GM19240 (cell line): Measurements from ENCODE around the gene SUPT4H1.
A peak's percentile ranks its signal among the peaks of the same experiment; 100 is the strongest.
"Not testable (repeated sequence)": the region's sequence is repeated elsewhere in the genome, so short reads cannot be mapped to it uniquely, and the experiment has no call there.

ENCODE experiments used
- DNase-seq: peaks from one replicate; pipeline ENCODE4 v3.0.0; 2011; ENCODE audit warnings: low spot score; ENCODE audit not compliant: insufficient read length

Gene SUPT4H1

DNA sequence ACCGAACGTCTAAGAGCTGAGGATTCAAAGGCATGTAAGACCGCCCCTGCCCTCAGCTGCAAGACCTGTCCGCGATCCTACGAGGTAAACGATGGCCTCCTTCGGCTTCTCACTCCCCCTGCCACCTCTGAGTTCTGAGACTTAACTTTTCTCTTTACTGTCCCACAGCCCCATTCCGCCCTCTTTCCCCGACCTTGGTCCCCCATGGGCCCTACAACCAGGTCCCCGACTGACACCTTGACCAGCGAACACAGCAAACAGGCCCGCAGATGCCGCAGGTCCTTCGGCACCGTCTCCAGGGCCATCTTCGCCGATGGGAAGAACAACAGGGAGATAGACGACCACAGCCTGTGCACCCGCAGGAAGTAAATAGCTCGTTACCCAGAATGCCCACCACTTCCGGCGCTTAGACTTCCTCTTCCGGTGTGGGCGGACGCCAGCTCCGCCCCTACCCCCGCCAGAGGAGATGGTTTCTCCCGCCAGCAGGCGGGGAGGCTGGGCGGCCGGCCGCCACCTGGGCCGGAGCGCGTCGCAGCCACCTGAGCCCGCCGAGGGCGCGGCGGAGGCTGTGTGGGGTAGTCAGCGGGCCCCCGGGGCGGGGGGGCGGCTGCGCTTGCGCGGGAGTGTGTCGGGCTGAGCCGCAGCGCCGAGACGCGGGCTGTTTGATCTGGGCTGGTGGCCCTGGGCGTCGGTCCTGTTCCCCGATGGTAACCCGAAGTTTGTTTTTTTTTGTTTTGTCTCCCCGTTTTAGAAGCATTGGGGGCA is at the start of gene SUPT4H1:
TSS of gene SUPT4H1 (minus strand) at position 371 of the 765 bp plus-strand sequence. CDS start at position 305, 66 bp downstream.
- DNase-seq = peak; percentile 80

DNA sequence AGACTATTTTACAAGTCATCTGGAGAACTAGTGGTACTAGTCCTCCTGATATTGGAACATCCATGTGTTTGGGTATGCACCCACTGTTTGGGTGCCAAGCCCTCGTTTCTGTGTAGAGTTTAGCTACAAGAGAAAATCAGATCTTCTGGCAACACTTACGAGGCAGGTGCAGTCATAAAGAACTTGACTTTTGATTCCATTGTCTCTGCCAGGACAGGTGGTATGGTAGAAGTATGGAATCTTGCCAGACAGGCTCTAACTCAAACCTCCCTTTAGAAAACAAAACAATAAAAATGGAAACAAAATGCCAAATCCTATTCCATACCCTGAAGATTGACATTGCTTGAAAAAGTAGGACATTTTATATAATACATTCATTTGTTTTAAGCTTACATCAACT is 49.3 kb upstream of the SUPT4H1 start:
- no peak for DNase-seq

DNA sequence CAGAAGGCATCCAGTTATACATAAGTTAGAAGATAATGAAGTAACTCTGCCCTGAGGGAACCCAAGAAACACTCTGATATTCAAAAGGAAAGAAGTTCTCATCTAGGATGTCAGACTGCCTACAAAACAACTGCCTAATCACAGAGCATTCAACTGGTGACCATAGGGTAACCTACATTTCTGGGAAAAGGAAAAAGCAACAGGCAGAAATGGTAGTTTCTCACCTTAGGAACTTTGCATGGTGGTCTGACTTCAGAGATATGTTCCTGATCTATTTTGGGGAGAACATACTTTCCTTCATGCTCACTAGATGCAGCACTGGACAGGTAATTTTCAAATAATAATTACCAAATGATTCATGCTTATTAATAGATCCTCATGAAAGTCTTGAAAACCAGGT is 48.8 kb upstream of the SUPT4H1 start:
- no peak for DNase-seq

DNA sequence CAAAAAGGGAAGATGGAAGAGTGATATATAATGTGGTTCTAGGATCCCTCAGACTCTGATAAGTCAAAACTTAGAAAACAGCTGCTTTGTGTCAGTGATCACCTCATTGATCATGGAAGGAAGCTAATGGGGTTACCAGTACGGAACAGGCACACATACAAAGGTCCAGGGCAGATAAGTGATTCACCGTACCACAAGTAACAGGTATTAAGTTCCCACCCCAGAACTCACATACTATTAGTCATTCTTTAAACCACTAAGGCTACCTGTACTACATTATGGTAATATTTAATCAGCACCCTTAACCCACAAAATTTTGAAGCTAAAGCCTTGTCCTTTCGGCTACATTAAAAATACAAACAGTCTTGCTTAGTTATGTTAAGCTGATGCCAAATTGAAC is 48.0 kb upstream of the SUPT4H1 start:
- DNase-seq = no peak

DNA sequence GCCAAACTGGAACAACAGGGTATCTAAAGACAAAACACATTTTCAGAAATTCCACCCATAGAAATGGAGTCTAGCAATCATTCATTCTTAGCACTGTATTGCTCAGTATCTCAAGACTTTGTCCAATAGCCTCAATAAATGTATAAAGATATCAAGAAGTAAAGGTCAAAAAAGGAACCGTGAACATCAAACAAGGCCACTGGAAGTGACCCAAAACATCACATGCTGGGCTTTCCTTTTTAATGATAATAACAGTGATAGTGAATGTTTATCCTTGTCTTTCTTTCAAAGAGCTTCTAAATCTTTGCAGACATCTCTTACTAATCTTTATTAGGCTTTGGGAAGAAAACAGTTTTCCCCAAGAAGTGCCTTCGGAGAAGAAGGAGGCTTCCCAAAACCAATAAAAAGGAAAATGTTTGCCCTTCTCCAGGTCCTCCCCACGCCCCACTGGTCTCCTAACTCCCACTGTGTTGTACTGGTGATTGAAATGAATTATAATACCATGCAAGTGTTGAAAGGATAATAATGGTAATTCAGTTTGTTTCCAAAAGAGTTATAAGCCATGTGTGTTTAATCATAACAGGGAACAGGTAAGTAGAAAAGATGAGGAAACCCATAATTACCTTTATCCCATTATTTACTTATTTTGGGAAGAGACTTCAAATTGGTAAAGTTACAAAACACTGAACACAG is 46.7 kb upstream of the SUPT4H1 start:
- DNase-seq = no peak

DNA sequence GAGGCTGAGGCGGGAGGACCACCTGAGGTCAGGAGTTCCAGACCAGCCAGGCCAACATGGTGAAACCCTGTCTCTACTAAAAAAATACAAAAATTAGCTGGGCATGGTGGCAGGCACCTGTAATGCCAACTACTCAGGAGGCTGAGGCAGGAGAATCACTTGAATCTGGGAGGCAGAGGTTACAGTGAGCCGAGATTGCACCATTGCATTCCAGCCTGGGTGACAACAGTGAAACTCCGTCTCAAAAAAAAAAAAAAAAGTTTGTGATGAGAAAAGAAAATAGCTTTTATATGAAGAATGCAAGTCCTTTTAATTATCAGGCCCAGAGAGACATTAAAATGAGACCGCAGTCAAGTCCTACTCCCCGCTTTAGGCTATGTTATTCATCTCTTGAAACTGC is 45.4 kb upstream of the SUPT4H1 start:
- not testable (repeated sequence) for DNase-seq

DNA sequence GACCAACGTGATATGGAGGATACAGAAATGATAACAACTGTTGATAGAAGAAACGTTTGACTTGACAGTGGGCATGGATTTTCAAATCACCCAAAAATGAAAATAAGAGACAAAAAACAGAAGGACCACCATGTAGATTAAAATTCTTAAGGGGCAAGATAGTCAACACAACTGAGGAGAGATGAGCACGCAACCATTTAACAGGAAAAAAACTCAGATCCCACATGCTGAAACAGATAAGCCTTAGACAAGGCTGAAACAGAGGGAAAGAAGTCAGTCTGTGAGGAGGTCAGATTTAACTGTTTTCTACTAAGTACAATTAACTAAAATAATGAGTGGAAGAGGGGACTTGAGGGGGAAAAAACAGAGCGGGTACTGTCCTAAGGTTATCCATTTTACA is 44.2 kb upstream of the SUPT4H1 start:
- DNase-seq = no peak

DNA sequence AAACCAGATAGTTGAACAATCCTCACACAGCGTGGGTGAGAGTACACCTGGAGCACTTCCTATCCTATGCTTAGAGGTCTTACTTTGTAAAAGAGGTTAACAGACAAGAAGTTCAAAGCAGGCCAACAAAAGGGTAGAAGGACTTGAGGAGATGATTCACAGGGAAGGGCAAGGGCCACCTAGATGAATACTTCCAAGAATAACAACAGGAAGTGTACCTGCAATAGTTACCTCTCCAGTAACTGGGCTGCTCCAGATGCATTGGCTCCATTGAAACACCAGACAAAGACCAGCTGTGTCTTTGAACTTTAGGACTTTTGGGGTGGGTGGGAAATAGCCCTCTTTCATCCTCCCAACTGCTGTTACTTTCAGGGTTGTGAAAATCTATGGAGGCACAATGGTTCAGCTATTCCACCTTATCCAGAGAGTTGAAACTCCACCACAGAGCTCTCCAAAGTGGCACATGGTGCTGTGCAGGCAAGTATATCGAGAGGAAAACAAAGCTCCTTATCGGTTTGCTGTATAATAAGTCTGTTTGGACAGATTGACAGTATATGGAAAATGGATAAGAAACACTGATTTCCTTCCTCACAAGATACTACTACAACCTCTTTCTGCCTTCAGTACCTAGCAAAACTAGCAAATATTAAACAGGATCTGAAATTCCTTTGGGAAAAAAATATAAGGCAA is 42.7 kb upstream of the SUPT4H1 start:
- no peak for DNase-seq

DNA sequence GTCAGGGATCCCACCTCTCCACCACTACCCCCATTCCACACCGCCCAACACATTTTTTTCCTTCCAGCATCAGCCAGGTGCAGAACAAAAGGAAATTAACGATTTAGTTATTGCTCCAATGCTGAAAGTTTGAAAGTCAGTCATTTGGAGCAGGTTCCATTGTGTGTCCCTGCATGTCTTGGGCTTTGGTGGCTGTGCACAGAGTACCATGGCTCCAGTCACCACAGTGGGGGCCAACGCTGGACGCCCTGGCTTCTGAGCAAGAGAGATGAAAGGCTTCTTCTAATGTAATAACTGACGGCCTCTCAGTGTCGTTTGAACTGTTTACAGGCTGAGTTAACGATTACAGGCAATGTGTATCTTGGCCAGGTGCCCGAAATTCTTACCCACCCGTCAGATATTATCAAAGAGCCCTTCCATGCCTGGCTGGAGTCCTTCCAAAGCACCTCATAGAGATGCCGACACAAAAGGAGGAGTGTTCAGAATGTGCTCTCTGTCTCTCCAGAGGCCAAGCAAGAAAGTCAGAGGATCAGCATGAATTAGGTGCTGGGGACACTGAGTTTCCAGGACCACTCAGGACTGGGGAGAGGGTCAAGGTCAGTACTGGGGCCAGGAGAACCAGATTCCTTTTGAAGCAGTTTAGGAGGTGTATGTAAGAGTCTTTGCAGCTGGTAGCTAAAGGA is 39.4 kb upstream of the SUPT4H1 start:
- no peak for DNase-seq

DNA sequence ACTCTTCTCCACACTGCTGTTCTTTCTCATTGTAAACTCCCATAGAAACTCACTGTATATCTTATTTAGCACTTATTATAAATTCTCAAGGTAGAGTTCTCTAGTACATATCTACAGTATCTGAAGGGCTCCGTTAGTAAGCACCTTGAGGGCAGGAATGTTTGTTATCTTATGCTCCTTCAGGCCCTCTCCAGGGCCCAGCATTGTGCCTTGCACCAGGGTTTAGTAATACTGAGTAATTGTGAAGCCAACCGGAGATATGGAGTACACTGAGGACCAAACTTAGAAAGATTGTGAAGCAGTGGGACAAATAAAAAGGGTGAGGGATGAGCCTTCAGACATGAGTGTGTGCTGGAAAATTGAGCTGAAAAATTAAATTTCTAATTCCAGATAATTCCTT is 38.9 kb upstream of the SUPT4H1 start:
- no peak for DNase-seq

DNA sequence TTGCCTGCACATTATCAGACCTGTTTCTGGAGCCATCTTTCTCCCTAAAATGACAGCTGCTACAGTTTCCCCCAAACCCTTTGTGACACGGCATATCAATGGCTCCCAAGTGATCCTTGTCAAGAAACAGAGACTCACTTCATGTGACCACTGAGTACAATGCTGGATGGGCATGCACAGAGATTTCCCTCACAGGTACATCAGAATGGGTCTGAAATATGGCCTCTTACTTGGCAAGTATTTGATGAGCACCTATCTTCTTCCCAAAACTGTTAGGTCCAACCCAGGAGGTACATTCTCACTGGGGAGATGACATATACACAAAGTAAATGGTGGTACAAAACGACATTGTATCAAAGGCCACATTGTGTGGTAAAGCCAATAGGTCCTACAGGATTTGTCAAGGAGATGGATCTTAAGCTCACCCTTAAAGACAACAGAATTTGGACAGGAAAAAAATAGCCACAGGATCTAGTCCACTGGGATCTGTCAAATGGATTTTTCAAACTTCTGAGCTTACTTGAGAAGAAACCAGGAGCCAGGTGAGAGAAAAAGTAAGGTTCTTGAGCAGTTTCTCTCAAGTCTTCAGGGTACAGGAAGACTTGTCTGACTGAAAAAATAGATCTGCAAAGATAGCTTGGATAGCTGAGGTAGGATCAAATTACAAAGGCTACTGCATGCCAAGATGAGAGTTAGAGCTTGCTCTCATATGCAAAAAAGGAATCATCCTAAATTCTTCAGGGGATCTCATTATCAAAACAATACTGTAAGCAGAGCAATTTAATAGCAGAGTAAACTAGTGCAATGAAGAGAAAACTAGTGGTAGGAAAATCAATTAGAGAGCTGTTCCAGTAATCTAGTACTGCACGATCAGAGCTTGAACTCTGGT is 36.5 kb upstream of the SUPT4H1 start:
- no peak for DNase-seq

DNA sequence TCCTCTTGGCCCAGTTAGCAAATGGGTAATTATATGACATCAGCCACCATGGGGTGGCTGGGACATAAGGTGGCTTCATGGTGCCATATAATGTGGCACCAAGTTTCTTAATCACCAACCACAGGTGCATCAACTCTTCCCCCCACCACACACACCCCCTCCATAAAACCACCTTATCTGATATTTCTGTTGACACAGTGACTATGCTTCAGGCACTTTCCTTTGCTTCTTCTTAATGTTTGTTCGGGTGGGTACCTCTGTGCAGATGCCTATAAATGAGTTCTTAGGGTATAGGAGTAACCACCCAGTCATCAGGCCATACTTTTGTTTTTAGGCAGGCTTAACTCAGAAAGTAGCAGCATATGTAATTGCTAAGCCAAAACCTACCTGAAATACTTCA is 35.8 kb upstream of the SUPT4H1 start:
- no peak for DNase-seq

DNA sequence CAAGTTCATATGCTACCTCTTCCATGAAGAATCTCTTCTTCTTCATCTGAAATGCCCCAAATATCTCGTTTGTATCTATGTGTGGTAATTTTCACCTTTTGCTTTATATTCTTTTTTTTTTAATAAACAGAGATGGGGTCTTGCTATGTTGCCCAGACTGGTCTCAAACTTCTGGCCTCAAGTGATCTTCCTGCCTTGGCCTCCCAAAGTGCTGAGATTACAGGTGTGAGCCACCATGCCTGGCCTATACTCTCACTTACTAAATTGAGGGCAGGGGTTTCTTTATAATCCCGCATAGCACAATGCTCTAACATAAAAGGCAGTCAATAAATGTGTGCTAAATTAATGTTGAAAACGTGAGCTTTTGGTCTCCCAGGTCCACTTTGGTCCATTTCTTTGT is 34.7 kb upstream of the SUPT4H1 start:
- DNase-seq = no peak

DNA sequence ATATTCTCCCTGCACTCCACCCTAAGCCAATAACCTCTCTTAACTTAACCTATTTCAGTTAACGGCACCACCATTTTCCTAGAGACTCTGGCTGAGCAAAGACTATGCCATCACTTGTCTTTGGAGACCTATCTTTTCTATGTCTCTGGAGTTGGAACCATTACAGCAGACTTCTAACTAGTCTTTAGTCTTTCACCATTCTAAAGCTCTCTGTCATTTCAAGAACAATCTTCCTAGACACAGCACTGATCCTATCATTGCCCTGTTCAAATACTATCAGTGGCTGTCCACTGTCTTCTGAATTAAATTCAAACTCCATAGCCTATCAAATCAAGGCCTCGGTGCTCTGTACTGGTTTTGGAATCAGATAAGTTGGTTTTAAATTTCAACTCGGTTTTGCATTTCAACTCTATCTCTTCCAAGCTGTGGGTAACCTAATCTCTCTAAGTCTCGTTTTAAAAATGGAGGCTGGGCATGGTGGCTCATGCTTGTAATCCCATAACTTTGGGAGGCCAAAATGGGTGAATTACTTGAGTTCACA is 33.4 kb upstream of the SUPT4H1 start:
- no peak for DNase-seq

DNA sequence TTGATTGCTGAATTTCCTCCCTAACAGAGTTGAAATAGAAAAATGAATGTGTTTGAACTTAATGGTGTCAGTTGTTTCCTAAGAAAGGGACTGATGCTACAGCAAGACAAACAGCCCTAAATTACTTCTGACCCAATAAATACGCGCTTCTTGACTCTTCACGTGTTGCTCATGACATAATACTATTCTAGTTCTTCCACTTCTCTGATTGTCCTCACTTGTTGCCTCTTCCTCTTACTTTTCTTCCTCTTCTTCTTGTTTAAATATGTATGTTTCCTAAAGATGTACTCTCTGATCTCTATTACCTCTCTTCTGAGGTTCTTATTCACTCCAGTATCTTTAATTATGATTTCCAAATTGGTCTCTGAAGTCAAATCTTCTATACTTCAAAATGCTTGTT is 32.9 kb upstream of the SUPT4H1 start:
- DNase-seq = no peak

DNA sequence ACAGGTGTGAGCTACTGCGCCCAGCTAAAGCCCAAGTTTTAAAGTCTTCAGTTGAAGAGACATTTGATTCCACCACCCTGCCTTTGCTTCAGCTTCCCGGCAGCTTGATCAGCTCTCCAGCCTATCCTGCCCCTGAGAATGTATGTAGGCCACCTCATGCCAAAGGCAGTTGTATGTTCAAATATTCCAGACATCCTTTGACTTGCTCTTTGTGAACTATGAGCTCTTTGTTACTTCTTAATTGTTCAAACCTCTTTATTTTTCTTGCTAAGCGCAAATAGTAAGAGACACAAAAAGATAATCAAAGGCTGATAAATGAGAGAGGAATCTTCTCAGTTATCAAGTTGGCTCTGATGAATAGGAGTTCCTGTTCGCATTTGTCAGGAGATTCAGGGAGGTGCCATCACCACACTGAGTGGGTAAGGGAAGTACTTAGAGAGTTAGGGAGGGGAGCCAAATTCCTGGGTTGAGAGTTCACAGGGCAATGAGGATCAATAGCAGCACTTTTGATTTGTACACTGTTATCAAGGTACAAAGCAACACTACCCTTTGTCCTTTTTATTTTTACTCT is 32.0 kb upstream of the SUPT4H1 start:
- DNase-seq = no peak

DNA sequence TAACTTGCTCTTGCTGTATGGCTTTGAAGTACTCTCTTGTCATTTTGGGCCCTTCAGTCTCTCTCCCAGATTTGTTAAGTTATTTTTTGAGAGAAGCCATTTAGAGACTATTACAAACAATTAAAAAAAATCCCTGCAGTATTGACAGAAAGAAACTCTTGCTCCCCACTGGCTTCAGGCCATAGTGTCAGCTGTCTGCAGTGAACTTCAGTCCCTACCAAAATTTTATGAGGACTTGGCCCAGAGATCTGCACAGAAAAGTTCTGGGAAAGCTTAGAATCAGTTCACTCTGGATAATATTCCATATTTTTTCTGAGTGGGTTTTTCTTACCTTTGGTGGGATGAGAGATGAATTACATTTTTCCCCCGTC is 30.9 kb upstream of the SUPT4H1 start:
- DNase-seq = no peak

DNA sequence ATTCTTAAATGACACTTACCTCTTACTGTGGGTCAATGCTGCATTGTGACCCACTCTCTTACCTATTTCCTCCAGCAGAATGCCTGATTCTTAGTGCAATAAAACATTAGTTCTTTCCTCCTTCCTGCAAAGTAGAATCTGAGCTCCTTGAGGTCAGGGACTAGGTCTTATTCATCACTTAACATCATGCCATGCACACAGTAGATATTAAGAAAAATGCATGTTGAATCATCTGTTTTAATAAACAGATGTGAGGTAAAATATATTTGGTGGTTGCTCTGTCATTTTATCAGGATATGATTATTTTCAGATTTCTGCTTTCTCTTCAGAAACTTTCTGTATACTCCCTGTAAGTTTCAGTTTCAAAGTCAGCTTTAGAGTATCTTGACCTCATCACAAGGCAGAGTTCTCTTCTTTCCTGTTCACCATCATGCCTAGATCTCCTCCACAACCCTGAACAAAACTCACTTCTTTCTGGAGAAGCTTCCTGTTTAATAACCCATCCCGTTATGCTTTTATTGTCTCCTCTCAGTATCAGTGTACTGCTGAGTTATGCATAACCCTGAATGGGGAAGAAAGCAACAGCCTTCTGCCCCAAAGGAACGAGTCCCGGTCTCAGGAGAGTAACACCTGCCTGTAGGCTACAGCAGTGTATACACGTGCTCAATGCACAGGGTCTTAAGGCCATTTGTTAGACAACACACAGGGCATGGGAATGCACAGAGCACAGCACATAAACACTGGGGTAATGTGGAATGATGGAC is 30.3 kb upstream of the SUPT4H1 start:
- DNase-seq = peak; percentile 38
